GM21367 (cell line): ENCODE measurements around the gene KRI1.
"Not testable (repeated sequence)": the region's sequence is repeated elsewhere in the genome, so short reads cannot be mapped to it uniquely, and the experiment has no call there.

Source experiments
- ATAC-seq: cut with Tn5 transposase; IDR thresholded peaks from one replicate; pipeline ENCODE4 v1.9.1; 2021; ENCODE audit not compliant: unreplicated experiment

Gene KRI1

GRCh38 chr19:10551006-10551405, 14.8 kb downstream of the KRI1 start:
- ATAC-seq: not testable (repeated sequence)

- no peak for ATAC-seq
These were observed 15.5 kb downstream of the KRI1 start for GRCh38 chr19:10550336-10550735.

GRCh38 chr19:10549733-10550132, 16.1 kb downstream of the KRI1 start:
- ATAC-seq: no peak

- ATAC-seq: no peak
These were observed 17.0 kb downstream of the KRI1 start for GRCh38 chr19:10548746-10549276.

GRCh38 chr19:10546817-10547216, 19.0 kb downstream of the KRI1 start:
- ATAC-seq: no peak

- no peak for ATAC-seq
These were observed 21.0 kb downstream of the KRI1 start for GRCh38 chr19:10544753-10545251.

GRCh38 chr19:10544242-10544752, 21.5 kb downstream of the KRI1 start:
- no peak for ATAC-seq

GRCh38 chr19:10543420-10544241, 22.2 kb downstream of the KRI1 start, which contains the start of gene ATG4D:
TSS of gene ATG4D (plus strand) at chr19:10543904. CDS start at chr19:10544091, 187 bp downstream.
- ATAC-seq: no peak

- ATAC-seq: no peak
These were observed 22.8 kb downstream of the KRI1 start for GRCh38 chr19:10543059-10543419.

- ATAC-seq: not testable (repeated sequence)
These were observed 26.8 kb downstream of the KRI1 start for GRCh38 chr19:10539016-10539415.

GRCh38 chr19:10538204-10538983, 27.4 kb downstream of the KRI1 start:
- ATAC-seq: no peak

GRCh38 chr19:10537668-10538067, 28.1 kb downstream of the KRI1 start:
- no peak for ATAC-seq

GRCh38 chr19:10535613-10536012, 30.2 kb downstream of the KRI1 start:
- ATAC-seq: no peak

GRCh38 chr19:10533646-10534386, 32.0 kb downstream of the KRI1 start:
- ATAC-seq: no peak

- no peak for ATAC-seq
These were observed 33.4 kb downstream of the KRI1 start for GRCh38 chr19:10532457-10532856.

- not testable (repeated sequence) for ATAC-seq
These were observed 38.9 kb downstream of the KRI1 start for GRCh38 chr19:10526887-10527286.

- ATAC-seq: no peak
These were observed 40.2 kb downstream of the KRI1 start for GRCh38 chr19:10525636-10526035.

- no peak for ATAC-seq
These were observed 42.6 kb downstream of the KRI1 start for GRCh38 chr19:10523135-10523636.

GRCh38 chr19:10521461-10522171, 44.2 kb downstream of the KRI1 start:
- no peak for ATAC-seq
